Transverse colon (tissue), 4 donors: Measurements from ENCODE around the gene PSMA5. TPM values are rescaled to one million over a fixed set of nuclear protein-coding genes. Genes with fewer than 3 reads are reported as not detected.
"Not testable (repeated sequence)": the region's sequence is repeated elsewhere in the genome, so short reads cannot be mapped to it uniquely, and the experiment has no call there.

ENCODE experiments used
- DNase-seq: peaks from one replicate; pipeline ENCODE4 v3.0.0-alpha.2; 2019
- H3K27ac ChIP-seq, 4 donors: fragments of 200-600 bp; sonication (generic); 2 replicates each; pipeline ENCODE4 v1.5.1; 2016 to 2018; ENCODE audit warnings: inconsistent platforms in 4 of 4
- H3K27me3 ChIP-seq: fragments of 200-600 bp; sonication (generic); 2 replicates; pipeline ENCODE4 v1.5.1; 2017; ENCODE audit warnings: inconsistent platforms
- H3K36me3 ChIP-seq, 4 donors: fragments of 200-600 bp; sonication (generic); 2 replicates each; pipeline ENCODE4 v1.5.1; 2017 to 2019; ENCODE audit warnings: inconsistent platforms in 4 of 4
- H3K4me1 ChIP-seq, 4 donors: fragments of 200-600 bp; sonication (generic); 2 replicates each; pipeline ENCODE4 v1.5.1; 2017 to 2020; ENCODE audit warnings: inconsistent platforms in 4 of 4
- H3K4me3 ChIP-seq, 4 donors: fragments of 200-600 bp; sonication (generic); 1 replicate in 1 of 4; 2 replicates in 3 of 4; pipeline versions ENCODE4 v1.5.1 to v1.6.1; 2017 to 2019; ENCODE audit warnings: inconsistent platforms in 4 of 4
- H3K9me3 ChIP-seq, 2 donors: fragments of 200-600 bp; sonication (generic); 2 replicates each; pipeline ENCODE4 v1.5.1; 2017 to 2019; ENCODE audit warnings: inconsistent platforms in 2 of 2
- CTCF ChIP-seq, 5 experiments: fragments of 200-600 bp in 3 of 5; fragments of 450-650 bp in 2 of 5; sonication (generic) in 3 of 5; IDR thresholded peaks; 1 replicate in 2 of 5; 2 replicates in 3 of 5; pipeline ENCODE4 v1.5.1; 2016 to 2017; ENCODE audit warnings: antibody characterized with exemption in 5 of 5, inconsistent platforms in 3 of 5, mild to moderate bottlenecking in 2 of 5, moderate library complexity in 1 of 5
- EP300 ChIP-seq: sonication (generic); formaldehyde crosslinking; IDR thresholded peaks from one replicate; pipeline ENCODE4 v1.6.1; 2017; ENCODE audit warnings: antibody characterized with exemption, low read depth
- POLR2A ChIP-seq: fragments of 450-650 bp; IDR thresholded peaks from one replicate; pipeline ENCODE4 v1.6.1; 2016; ENCODE audit warnings: antibody characterized with exemption, mild to moderate bottlenecking, moderate library complexity
- POLR2AphosphoS5 ChIP-seq, 3 donors: sonication (generic); formaldehyde crosslinking; IDR thresholded peaks; one replicate each; pipeline ENCODE4 v1.6.1; 2016; ENCODE audit warnings: antibody characterized with exemption in 3 of 3
- WGBS, 2 donors: methylation state at CpG; one replicate each; pipeline ENCODE4 v1.1.5; 2018; ENCODE audit warnings: low coverage in 1 of 2; 5-methylcytosine and 5-hydroxymethylcytosine counted together
- in situ Hi-C, 4 donors: fragments of 200-750 bp; cut with MboI; loops; one replicate each; pipeline versions ENCODE4 v1.15.0 to v1.15.1; 2017; ENCODE audit warnings: low sequenced_read_pairs in 3 of 4, low pct_ligation_motif_present in 1 of 4, low pct_unique_long_range_greater_than_20kb in 1 of 4
- intact Hi-C: fragments of 100-400 bp; cut with DNase I; formaldehyde crosslinking; loops from one replicate; pipeline ENCODE4 v1.15.1; 2023; ENCODE audit warnings: low total_unique reads
- total RNA-seq, 4 donors: library from RNA; depleted of rRNA; stranded (reverse); fragments of >200 nt; gene quantifications; one replicate each; pipeline ENCODE4 v1.1.0, GENCODE V29; 2016

PSMA5 gene
- total RNA-seq, 4 donors from 2014 or later = 28.4 to 41.8 (median 33.3) TPM

GRCh38 chr1:109454497-109455133, 28.4 kb upstream of the PSMA5 start:
- no peaks in the 10 kb centered on the region for H3K36me3 ChIP-seq
- peaks cover 25% of the 10 kb centered on the region for H3K27me3 ChIP-seq
- intact Hi-C loops (no loop called here), in situ Hi-C loops (no loop called here)
- no peak for DNase-seq
- no peaks in the 10 kb centered on the region for H3K9me3 ChIP-seq
- no peak overlapping the region for H3K27ac ChIP-seq
- no peaks in the 10 kb centered on the region for H3K4me1 ChIP-seq
- TF ChIP-seq POLR2A = no peak
- no peak for TF ChIP-seq POLR2AphosphoS5 (IDR thresholded peaks at IDR 0.05)
- TF ChIP-seq EP300 = no peak
- no peak for TF ChIP-seq CTCF (IDR thresholded peaks at IDR 0.05)
- WGBS, 2 donors = 91 to 96% methylated on average over 1 of the region's 1 CpG
- H3K4me3 ChIP-seq = no peak overlapping the region

GRCh38 chr1:109447524-109447923, 21.3 kb upstream of the PSMA5 start:
- intact Hi-C loops (no loop called here), in situ Hi-C loops (no loop called here)
- H3K36me3 ChIP-seq = no peaks in the 10 kb centered on the region
- H3K27ac ChIP-seq = no peak overlapping the region
- peaks cover 71% of the 10 kb centered on the region for H3K27me3 ChIP-seq
- 53 to 62% methylated on average over 4 of the region's 4 CpGs for WGBS, 2 donors
- H3K4me1 ChIP-seq = no peaks in the 10 kb centered on the region
- TF ChIP-seq EP300 (no peak), CTCF (IDR thresholded peaks at IDR 0.05) (no peak), POLR2A (no peak), POLR2AphosphoS5 (IDR thresholded peaks at IDR 0.05) (no peak)
- no peaks in the 10 kb centered on the region for H3K9me3 ChIP-seq
- no peak overlapping the region for H3K4me3 ChIP-seq
- DNase-seq = no peak

GRCh38 chr1:109445949-109446695, 19.9 kb upstream of the PSMA5 start:
- H3K27ac ChIP-seq, H3K4me3 ChIP-seq, intact Hi-C loops, H3K36me3 ChIP-seq, DNase-seq, H3K9me3 ChIP-seq, H3K4me1 ChIP-seq, in situ Hi-C loops: not testable (repeated sequence)
- 50 to 56% methylated on average over 4 to 11 of the region's 11 CpGs for WGBS, 2 donors
- peaks cover 79% of the 10 kb centered on the region for H3K27me3 ChIP-seq

GRCh38 chr1:109444346-109444745, 18.1 kb upstream of the PSMA5 start:
- Histone ChIP-seq H3K27ac (no peak overlapping the region), H3K4me1 (no peaks in the 10 kb centered on the region), H3K27me3 (peaks cover 61% of the 10 kb centered on the region), H3K4me3 (no peak overlapping the region), H3K9me3 (no peaks in the 10 kb centered on the region), H3K36me3 (no peaks in the 10 kb centered on the region)
- in situ Hi-C loops = no loop called here
- DNase-seq = no peak
- intact Hi-C loops = no loop called here
- TF ChIP-seq CTCF (IDR thresholded peaks at IDR 0.05) (no peak), EP300 (no peak), POLR2AphosphoS5 (IDR thresholded peaks at IDR 0.05) (no peak), POLR2A (no peak)
- WGBS, 2 donors = 71% methylated on average over 1 of the region's 1 CpG; no CpG with 5 or more reads in 1 of the 2 donors
